Stimulated activated CD4-positive, alpha-beta T cell treated with anti-CD3 and anti-CD28 coated beads, Interleukin-1b, Interleukin-23, amount 100 ng/mL, for 48 hours (primary cell): Measurements from ENCODE around the gene PNKP.

Source experiments
- DNase-seq: peaks from one replicate; pipeline ENCODE4 v3.0.0-alpha.2; 2020

Gene PNKP

GRCh38 chr19:49812997-49813861 is 54.1 kb downstream of the PNKP start, which contains the start of gene FUZ:
Gene FUZ, minus strand, starts transcription at chr19:49813292. Its CDS starts 186 bp downstream, at chr19:49813106.
- peak; percentile 94 for DNase-seq

GRCh38 chr19:49812452-49812996 is 54.9 kb downstream of the PNKP start:
- DNase-seq: no peak

GRCh38 chr19:49811328-49811727 is 56.0 kb downstream of the PNKP start:
- DNase-seq: no peak
